Measurements from ENCODE around the gene SGCD.

Gene SGCD

DNA sequence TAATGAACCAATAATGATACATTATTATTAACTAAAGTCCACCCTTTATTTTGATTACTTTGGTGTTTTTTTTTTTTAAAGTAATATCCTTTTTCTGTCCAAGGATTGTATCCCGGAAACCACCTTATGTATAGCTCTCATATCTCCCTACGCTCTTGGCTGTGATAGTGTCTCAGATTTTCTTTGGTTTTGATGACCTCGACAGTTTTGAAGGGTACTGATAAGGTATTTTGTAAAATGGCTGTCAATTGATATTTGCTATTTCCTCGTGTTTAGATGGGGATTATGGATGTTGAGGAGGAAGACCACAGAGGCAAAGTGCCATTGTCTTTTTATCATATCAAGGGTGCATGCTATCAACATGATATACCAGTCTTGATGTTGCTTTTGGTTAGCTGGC is 259.0 kb downstream of the SGCD start:
- Histone ChIP-seq H3K27me3 (no peaks in the 10 kb centered on the region), H3K4me3 (ENCODE audit: low read depth in 1 of 2, low read length in 1 of 2) (no peak overlapping the region), H3K9me3 (no peaks in the 10 kb centered on the region), H3K27ac (no peak overlapping the region), H3K4me1 (ENCODE audit: control insufficient read depth in 1 of 2, insufficient read depth in 1 of 2, low read depth in 1 of 2, low read length in 1 of 2) (no peaks in the 10 kb centered on the region), H3K36me3 (no peaks in the 10 kb centered on the region)
- no peak for TF ChIP-seq CTCF (IDR thresholded peaks at IDR 0.05)

- no peaks in the 10 kb centered on the region for H3K27me3 ChIP-seq
- H3K27ac ChIP-seq = no peak overlapping the region
- no peak for TF ChIP-seq CTCF (IDR thresholded peaks at IDR 0.05)
- no peaks in the 10 kb centered on the region for H3K4me1 ChIP-seq (ENCODE audit: control insufficient read depth in 1 of 2, insufficient read depth in 1 of 2, low read depth in 1 of 2, low read length in 1 of 2)
- H3K36me3 ChIP-seq = no peaks in the 10 kb centered on the region
- no peak overlapping the region for H3K4me3 ChIP-seq (ENCODE audit: low read depth in 1 of 2, low read length in 1 of 2)
- no peaks in the 10 kb centered on the region for H3K9me3 ChIP-seq
These were observed 260.0 kb downstream of the SGCD start for GRCh38 chr5:156587012-156587411.

DNA sequence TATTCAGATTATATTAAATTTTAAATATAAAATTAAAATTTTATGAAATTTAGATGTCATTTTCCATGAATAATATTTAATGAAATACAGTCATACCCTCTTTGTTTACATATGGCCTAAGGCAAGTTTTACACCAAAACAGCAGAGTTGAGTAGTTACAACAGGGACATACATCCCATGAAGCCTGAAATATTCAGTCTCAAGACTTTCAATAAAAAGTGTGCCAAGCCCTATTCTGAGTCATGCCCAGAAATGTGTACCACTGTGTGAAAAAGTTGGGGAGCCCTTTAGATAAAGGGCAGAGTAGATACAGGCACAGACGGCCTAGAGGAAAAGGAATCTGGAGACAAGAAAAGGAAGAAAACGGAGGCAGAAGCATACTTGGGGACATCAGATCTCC is 261.3 kb downstream of the SGCD start:
- no peaks in the 10 kb centered on the region for H3K9me3 ChIP-seq
- TF ChIP-seq CTCF (IDR thresholded peaks at IDR 0.05) = no peak
- no peaks in the 10 kb centered on the region for H3K4me1 ChIP-seq (ENCODE audit: control insufficient read depth in 1 of 2, insufficient read depth in 1 of 2, low read depth in 1 of 2, low read length in 1 of 2)
- H3K27ac ChIP-seq = no peak overlapping the region
- H3K27me3 ChIP-seq = no peaks in the 10 kb centered on the region
- H3K4me3 ChIP-seq (ENCODE audit: low read depth in 1 of 2, low read length in 1 of 2) = no peak overlapping the region
- H3K36me3 ChIP-seq = no peaks in the 10 kb centered on the region

DNA sequence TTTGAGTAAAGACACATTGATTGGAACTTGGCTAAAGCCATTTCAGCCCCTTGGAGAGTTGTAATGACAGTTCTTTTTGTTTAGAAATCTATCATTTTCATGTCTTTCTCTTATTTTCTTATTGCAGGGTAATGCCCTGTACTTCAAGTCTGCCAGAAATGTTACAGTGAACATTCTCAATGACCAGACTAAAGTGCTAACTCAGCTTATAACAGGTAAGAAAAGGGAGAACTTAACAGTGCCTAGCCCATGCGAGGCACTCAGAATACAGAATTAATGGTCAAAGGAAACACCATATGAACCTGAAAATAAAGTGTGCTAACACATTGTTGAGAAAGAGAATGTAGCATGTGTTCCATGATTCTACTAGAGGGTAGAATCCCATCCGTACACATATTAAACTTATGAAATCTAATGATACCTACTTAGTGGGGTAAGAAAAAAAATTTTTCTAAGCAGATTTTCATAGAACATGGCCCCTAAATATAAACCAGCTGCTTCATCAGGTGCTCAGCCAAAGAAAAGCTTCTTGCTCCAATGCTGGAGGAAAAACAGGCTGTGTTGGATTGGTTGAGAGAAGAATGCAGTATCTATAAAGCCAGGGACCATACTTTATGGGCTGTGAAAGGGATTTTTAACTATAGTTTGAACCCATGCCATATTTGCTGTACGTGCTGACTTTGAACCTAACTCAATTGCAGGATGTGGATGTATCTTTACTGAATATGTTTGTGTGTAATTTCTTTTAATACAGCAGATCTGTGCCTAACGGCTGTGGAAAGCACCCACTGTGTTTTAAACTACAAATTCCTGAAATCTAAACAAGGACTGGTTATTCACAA is 262.4 kb downstream of the SGCD start:
- Histone ChIP-seq H3K4me3 (ENCODE audit: low read depth in 1 of 2, low read length in 1 of 2) (no peak overlapping the region), H3K27ac (no peak overlapping the region), H3K27me3 (no peaks in the 10 kb centered on the region), H3K4me1 (ENCODE audit: control insufficient read depth in 1 of 2, insufficient read depth in 1 of 2, low read depth in 1 of 2, low read length in 1 of 2) (no peaks in the 10 kb centered on the region), H3K9me3 (no peaks in the 10 kb centered on the region), H3K36me3 (no peaks in the 10 kb centered on the region)
- TF ChIP-seq CTCF (IDR thresholded peaks at IDR 0.05) = no peak

GRCh38 chr5:156589946-156590216 is 262.9 kb downstream of the SGCD start:
- TF ChIP-seq CTCF (IDR thresholded peaks at IDR 0.05) = no peak
- H3K4me3 ChIP-seq (ENCODE audit: low read depth in 1 of 2, low read length in 1 of 2) = no peak overlapping the region
- no peaks in the 10 kb centered on the region for H3K9me3 ChIP-seq
- no peaks in the 10 kb centered on the region for H3K27me3 ChIP-seq
- H3K36me3 ChIP-seq = no peaks in the 10 kb centered on the region
- no peaks in the 10 kb centered on the region for H3K4me1 ChIP-seq (ENCODE audit: control insufficient read depth in 1 of 2, insufficient read depth in 1 of 2, low read depth in 1 of 2, low read length in 1 of 2)
- no peak overlapping the region for H3K27ac ChIP-seq

Measured in neutrophil (primary cell).